PFSK-1 (cell line): ENCODE data around the gene NCOA3.

ENCODE experiments used
- POLR2AphosphoS5 ChIP-seq: IDR thresholded peaks from 2 replicates; pipeline ENCODE4 v1.6.1; 2012; ENCODE audit warnings: low read depth, mild to moderate bottlenecking, control low read depth, low read length, moderate library complexity
- TAF1 ChIP-seq: IDR thresholded peaks from 2 replicates; pipeline ENCODE4 v1.6.1; 2012; ENCODE audit warnings: low read length, control low read depth, borderline replicate concordance; ENCODE audit not compliant: insufficient read depth
- TF ChIP-seq, protein P1 (sequence below), 2 experiments: IDR thresholded peaks; 2 replicates each; pipeline versions ENCODE4 v1.6.1 to v1.8.0; 2011 to 2012; ENCODE audit warnings: low read depth in 2 of 2, low read length in 2 of 2, control low read depth in 1 of 2, inconsistent platforms in 1 of 2, mild to moderate bottlenecking in 1 of 2, moderate library complexity in 1 of 2; ENCODE audit not compliant: insufficient read depth in 1 of 2

DNA sequence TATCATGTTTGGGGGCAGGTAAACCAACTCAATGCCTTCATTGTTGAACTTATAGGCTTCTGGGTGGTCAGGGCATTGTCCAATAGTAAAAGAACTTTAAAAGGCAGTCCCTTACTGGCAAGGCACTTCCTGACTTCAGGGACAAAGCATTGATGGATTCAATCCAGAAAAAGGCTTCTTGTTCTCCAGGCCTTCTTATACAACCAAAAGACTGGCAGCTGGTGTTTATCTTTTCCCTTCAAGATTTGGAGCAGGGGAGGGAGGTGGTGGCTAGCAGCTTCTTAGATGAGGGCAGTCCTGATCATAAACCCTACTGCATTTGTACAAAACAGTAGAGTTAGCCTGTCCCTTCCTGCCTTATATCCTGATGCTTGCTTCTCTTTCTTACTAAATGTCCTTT lies 57.5 kb downstream of the NCOA3 start:
- no peak for TF ChIP-seq TAF1
- no peak for TF ChIP-seq POLR2AphosphoS5
- TF ChIP-seq, protein P1, sequence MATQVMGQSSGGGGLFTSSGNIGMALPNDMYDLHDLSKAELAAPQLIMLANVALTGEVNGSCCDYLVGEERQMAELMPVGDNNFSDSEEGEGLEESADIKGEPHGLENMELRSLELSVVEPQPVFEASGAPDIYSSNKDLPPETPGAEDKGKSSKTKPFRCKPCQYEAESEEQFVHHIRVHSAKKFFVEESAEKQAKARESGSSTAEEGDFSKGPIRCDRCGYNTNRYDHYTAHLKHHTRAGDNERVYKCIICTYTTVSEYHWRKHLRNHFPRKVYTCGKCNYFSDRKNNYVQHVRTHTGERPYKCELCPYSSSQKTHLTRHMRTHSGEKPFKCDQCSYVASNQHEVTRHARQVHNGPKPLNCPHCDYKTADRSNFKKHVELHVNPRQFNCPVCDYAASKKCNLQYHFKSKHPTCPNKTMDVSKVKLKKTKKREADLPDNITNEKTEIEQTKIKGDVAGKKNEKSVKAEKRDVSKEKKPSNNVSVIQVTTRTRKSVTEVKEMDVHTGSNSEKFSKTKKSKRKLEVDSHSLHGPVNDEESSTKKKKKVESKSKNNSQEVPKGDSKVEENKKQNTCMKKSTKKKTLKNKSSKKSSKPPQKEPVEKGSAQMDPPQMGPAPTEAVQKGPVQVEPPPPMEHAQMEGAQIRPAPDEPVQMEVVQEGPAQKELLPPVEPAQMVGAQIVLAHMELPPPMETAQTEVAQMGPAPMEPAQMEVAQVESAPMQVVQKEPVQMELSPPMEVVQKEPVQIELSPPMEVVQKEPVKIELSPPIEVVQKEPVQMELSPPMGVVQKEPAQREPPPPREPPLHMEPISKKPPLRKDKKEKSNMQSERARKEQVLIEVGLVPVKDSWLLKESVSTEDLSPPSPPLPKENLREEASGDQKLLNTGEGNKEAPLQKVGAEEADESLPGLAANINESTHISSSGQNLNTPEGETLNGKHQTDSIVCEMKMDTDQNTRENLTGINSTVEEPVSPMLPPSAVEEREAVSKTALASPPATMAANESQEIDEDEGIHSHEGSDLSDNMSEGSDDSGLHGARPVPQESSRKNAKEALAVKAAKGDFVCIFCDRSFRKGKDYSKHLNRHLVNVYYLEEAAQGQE (IDR thresholded peaks at IDR 0.05; ENCODE audit: insufficient read depth in 1 of 2, low read depth in 2 of 2, low read length in 2 of 2): no peak
